Measurements from ENCODE around the gene OLFML2B. TPM values are rescaled to one million over a fixed set of nuclear protein-coding genes. Genes with fewer than 3 reads are reported as not detected.
"Not testable (repeated sequence)": the region's sequence is repeated elsewhere in the genome, so short reads cannot be mapped to it uniquely, and the experiment has no call there.

The OLFML2B gene
- total RNA-seq, 1 donor from 2014 or later: not detected

GRCh38 chr1:162036163-162036562, 12.5 kb upstream of the OLFML2B start:
- intact Hi-C loops (cut with micrococcal nuclease): no loop called here

- intact Hi-C loops (cut with micrococcal nuclease): no loop called here
These were observed 11.6 kb upstream of the OLFML2B start for GRCh38 chr1:162035241-162035640.

GRCh38 chr1:162033428-162033827, 9.8 kb upstream of the OLFML2B start:
- intact Hi-C loops (cut with micrococcal nuclease): no loop called here

GRCh38 chr1:162030759-162031280, 7.2 kb upstream of the OLFML2B start:
- intact Hi-C loops (cut with micrococcal nuclease): no loop called here

GRCh38 chr1:162029157-162029556, 5.5 kb upstream of the OLFML2B start:
- intact Hi-C loops (cut with micrococcal nuclease): no loop called here

- intact Hi-C loops (cut with micrococcal nuclease): no loop called here
These were observed 5.1 kb upstream of the OLFML2B start for GRCh38 chr1:162028726-162029125.

- intact Hi-C loops (cut with micrococcal nuclease): no loop called here
These were observed 3.2 kb upstream of the OLFML2B start for GRCh38 chr1:162026881-162027280.

- intact Hi-C loops (cut with micrococcal nuclease): no loop called here
These were observed 1.9 kb upstream of the OLFML2B start for GRCh38 chr1:162025541-162025940.

- intact Hi-C loops (cut with micrococcal nuclease): loop anchor here (5.0 kb wide), 1 partner anchor 106 kb away; no protein-coding TSS in a partner anchor
These were observed 505 bp downstream of the OLFML2B start for GRCh38 chr1:162023181-162023546.

GRCh38 chr1:162022626-162023025, 1.0 kb downstream of the OLFML2B start:
- intact Hi-C loops (cut with micrococcal nuclease): loop anchor here (5.0 kb wide), 1 partner anchor 105 kb away; no protein-coding TSS in a partner anchor

GRCh38 chr1:162021124-162021523, 2.5 kb downstream of the OLFML2B start:
- intact Hi-C loops (cut with micrococcal nuclease): loop anchor here (5.0 kb wide), 1 partner anchor 104 kb away; no protein-coding TSS in a partner anchor

GRCh38 chr1:162020150-162020549, 3.5 kb downstream of the OLFML2B start:
- intact Hi-C loops (cut with micrococcal nuclease): loop anchor here (5.0 kb wide), 1 partner anchor 103 kb away; no protein-coding TSS in a partner anchor

- intact Hi-C loops (cut with micrococcal nuclease): no loop called here
These were observed 4.2 kb downstream of the OLFML2B start for GRCh38 chr1:162019446-162019845.

GRCh38 chr1:162019006-162019405, 4.7 kb downstream of the OLFML2B start:
- intact Hi-C loops (cut with micrococcal nuclease): no loop called here

- intact Hi-C loops (cut with micrococcal nuclease): no loop called here
These were observed 5.3 kb downstream of the OLFML2B start for GRCh38 chr1:162018418-162018817.

GRCh38 chr1:162017791-162018190, 5.9 kb downstream of the OLFML2B start:
- intact Hi-C loops (cut with micrococcal nuclease): not testable (repeated sequence)

- intact Hi-C loops (cut with micrococcal nuclease): no loop called here
These were observed 7.0 kb downstream of the OLFML2B start for GRCh38 chr1:162016631-162017030.

- intact Hi-C loops (cut with micrococcal nuclease): no loop called here
These were observed 8.5 kb downstream of the OLFML2B start for GRCh38 chr1:162015196-162015595.

- intact Hi-C loops (cut with micrococcal nuclease): no loop called here
These were observed 9.5 kb downstream of the OLFML2B start for GRCh38 chr1:162014202-162014601.

GRCh38 chr1:162013289-162013688, 10.4 kb downstream of the OLFML2B start:
- intact Hi-C loops (cut with micrococcal nuclease): no loop called here

- intact Hi-C loops (cut with micrococcal nuclease): no loop called here
These were observed 12.2 kb downstream of the OLFML2B start for GRCh38 chr1:162011337-162012012.

GRCh38 chr1:162010175-162010506, 13.5 kb downstream of the OLFML2B start:
- intact Hi-C loops (cut with micrococcal nuclease): no loop called here

- intact Hi-C loops (cut with micrococcal nuclease): no loop called here
These were observed 14.0 kb downstream of the OLFML2B start for GRCh38 chr1:162009501-162010174.

All from T-helper 2 cell treated with Interferon-gamma antibody and Interleukin-4, amounts not matched to agents 100 ng/mL and 5 ng/mL, for 36 hours (primary cell).